ENCODE results near the gene PSPC1.

DNA sequence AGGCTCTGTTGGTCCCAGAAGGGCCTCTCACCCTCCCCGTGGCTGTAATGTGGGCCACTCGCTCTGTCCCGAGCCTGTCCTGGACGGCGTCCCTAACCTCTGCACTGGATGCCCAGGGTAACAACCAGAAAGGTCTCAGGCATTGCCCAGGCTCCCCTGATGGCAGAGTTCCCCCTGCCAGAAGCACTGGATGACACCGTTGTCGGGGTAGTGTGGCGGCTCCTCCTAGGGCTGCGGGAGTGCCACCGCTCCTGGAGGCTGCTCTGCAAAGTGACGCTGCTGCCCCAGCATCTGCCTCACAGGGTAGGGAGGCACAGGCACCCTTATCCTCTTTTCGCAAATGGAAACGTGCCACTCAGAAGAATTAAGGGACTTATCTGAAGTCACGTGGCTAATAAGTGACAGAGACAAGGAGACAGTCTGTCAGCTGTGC is 117.3 kb downstream of the PSPC1 start:
- TF ChIP-seq, protein P1, sequence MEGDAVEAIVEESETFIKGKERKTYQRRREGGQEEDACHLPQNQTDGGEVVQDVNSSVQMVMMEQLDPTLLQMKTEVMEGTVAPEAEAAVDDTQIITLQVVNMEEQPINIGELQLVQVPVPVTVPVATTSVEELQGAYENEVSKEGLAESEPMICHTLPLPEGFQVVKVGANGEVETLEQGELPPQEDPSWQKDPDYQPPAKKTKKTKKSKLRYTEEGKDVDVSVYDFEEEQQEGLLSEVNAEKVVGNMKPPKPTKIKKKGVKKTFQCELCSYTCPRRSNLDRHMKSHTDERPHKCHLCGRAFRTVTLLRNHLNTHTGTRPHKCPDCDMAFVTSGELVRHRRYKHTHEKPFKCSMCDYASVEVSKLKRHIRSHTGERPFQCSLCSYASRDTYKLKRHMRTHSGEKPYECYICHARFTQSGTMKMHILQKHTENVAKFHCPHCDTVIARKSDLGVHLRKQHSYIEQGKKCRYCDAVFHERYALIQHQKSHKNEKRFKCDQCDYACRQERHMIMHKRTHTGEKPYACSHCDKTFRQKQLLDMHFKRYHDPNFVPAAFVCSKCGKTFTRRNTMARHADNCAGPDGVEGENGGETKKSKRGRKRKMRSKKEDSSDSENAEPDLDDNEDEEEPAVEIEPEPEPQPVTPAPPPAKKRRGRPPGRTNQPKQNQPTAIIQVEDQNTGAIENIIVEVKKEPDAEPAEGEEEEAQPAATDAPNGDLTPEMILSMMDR (conservative IDR thresholded peaks at IDR 0.05) = no peak
- TF ChIP-seq EZH2 (IDR thresholded peaks at IDR 0.05; ENCODE audit: low read depth) = no peak
